GM12878 (cell line): ENCODE data around the gene IFNAR2. TPM values are rescaled to one million over a fixed set of nuclear protein-coding genes. Genes with fewer than 3 reads are reported as not detected.
A peak's percentile ranks its signal among the peaks of the same experiment; 100 is the strongest.

Experiments
- ATAC-seq: fragments of 200-7000 bp; cut with Tn5 transposase; 3 replicates; pipeline ENCODE4 v1.9.1; 2020; ENCODE audit warnings: mild to moderate bottlenecking, moderate library complexity
- BruUV-seq: library from RNA; stranded (reverse); fragments of 400-500 nt; replicated peaks from 2 replicates; lab custom pipeline; 2021; lab: Mats Ljungman, UMichigan
- CTCF ChIA-PET: fragments of 300-600 bp; sonication (Branson Sonifier 250); formaldehyde crosslinking; extraction: SDS; loops from one replicate; lab custom pipeline; 2021; ENCODE audit warnings: inconsistent platforms; lab: Yijun Ruan, JAX
- POLR2A ChIA-PET: fragments of 350-600 bp; formaldehyde crosslinking; extraction: SDS; loops from one replicate; lab custom pipeline; 2021; ENCODE audit warnings: inconsistent platforms; lab: Charles Lee
- RAD21 ChIA-PET: fragments of 300-600 bp; sonication (Branson Sonifier 250); formaldehyde crosslinking; loops from one replicate; lab custom pipeline; 2023; ENCODE audit warnings: antibody characterized with exemption; ENCODE audit not compliant: unreplicated experiment; lab: Charles Lee
- SMC1A ChIA-PET: fragments of 300-600 bp; sonication (Branson Sonifier 250); formaldehyde crosslinking; loops from one replicate; lab custom pipeline; 2023; ENCODE audit not compliant: unreplicated experiment, uncharacterized antibody; lab: Charles Lee
- DNase-seq: peaks from one replicate; pipeline ENCODE4 v3.0.0-alpha.2; 2011; ENCODE audit warnings: low read depth, low spot score
- FAIRE-seq: peaks from 3 replicates; lab custom pipeline; 2011; peaks lifted over from hg19 to GRCh38; lab: Jason Lieb, UNC
- H2AFZ ChIP-seq: 2 replicates; pipeline ENCODE4 v1.6.0; 2011; ENCODE audit warnings: low read depth, low read length, control low read depth; ENCODE audit not compliant: control insufficient read depth
- H3K27ac ChIP-seq: 2 replicates; pipeline ENCODE4 v1.5.1; 2011; ENCODE audit warnings: control low read depth; ENCODE audit not compliant: control insufficient read depth, insufficient read depth
- H3K27me3 ChIP-seq, 2 experiments: replicated peaks in 1 of 2; 2 replicates each; pipeline versions ENCODE4 v1.6.0 to v1.6.1; 2011; ENCODE audit warnings: low read length in 1 of 2; ENCODE audit not compliant: control insufficient read depth in 2 of 2, insufficient read depth in 2 of 2
- H3K36me3 ChIP-seq, 2 experiments: 2 replicates each; pipeline ENCODE4 v1.5.1; 2011; ENCODE audit warnings: low read length in 1 of 2; ENCODE audit not compliant: control insufficient read depth in 2 of 2, insufficient read depth in 2 of 2
- H3K4me1 ChIP-seq: 2 replicates; pipeline ENCODE4 v1.6.1; 2011; ENCODE audit warnings: mild to moderate bottlenecking, low read length, moderate library complexity, mixed read lengths; ENCODE audit not compliant: control insufficient read depth, insufficient read depth
- H3K4me2 ChIP-seq: 2 replicates; pipeline ENCODE4 v1.6.0; 2011; ENCODE audit warnings: control low read depth; ENCODE audit not compliant: control insufficient read depth, insufficient read depth
- H3K4me3 ChIP-seq: fragments of 200-600 bp; sonication (generic); 2 replicates; pipeline ENCODE4 v1.5.1; 2016
- H3K79me2 ChIP-seq: 2 replicates; pipeline ENCODE4 v1.6.0; 2011; ENCODE audit warnings: low read length; ENCODE audit not compliant: control insufficient read depth, insufficient read depth
- H3K9ac ChIP-seq: 2 replicates; pipeline ENCODE4 v1.8.0; 2011; ENCODE audit warnings: low read length, control low read depth, mixed read lengths; ENCODE audit not compliant: control insufficient read depth, insufficient read depth
- H3K9me3 ChIP-seq: replicated peaks from 3 replicates; pipeline ENCODE4 v1.5.1; 2011; ENCODE audit warnings: mild to moderate bottlenecking, low read length; ENCODE audit not compliant: control insufficient read depth, insufficient read depth
- H4K20me1 ChIP-seq: 2 replicates; pipeline ENCODE4 v1.6.0; 2011; ENCODE audit not compliant: control insufficient read depth, insufficient read depth
- CHD1 ChIP-seq: IDR thresholded peaks from 2 replicates; pipeline ENCODE4 v1.6.1; 2012; ENCODE audit warnings: low read depth, low read length, improper control_type of control experiment
- CREB1 ChIP-seq: IDR thresholded peaks from 2 replicates; pipeline ENCODE4 v1.6.1; 2012; ENCODE audit warnings: low read depth, mild to moderate bottlenecking, inconsistent platforms
- IKZF2 ChIP-seq, 2 experiments: fragments of 450-650 bp; IDR thresholded peaks; 2 replicates each; pipeline ENCODE4 v1.6.1; 2017; ENCODE audit warnings: mild to moderate bottlenecking in 2 of 2, moderate library complexity in 2 of 2
- POLR2A ChIP-seq: IDR thresholded peaks from 2 replicates; pipeline ENCODE4 v1.6.1; 2011; ENCODE audit warnings: low read depth, mild to moderate bottlenecking, low read length
- ZNF384 ChIP-seq: IDR thresholded peaks from 2 replicates; pipeline ENCODE4 v1.6.1; 2012; ENCODE audit warnings: low read depth, mild to moderate bottlenecking, low read length, improper control_type of control experiment, borderline replicate concordance
- WGBS: methylation state at CpG from one replicate; pipeline ENCODE4 v1.1.6; 2016; ENCODE audit warnings: low lambda C conversion rate; ENCODE audit not compliant: insufficient replicate concordance, insufficient coverage; ENCODE audit errors: missing lambda C conversion rate; 5-methylcytosine and 5-hydroxymethylcytosine counted together
- in situ Hi-C: fragments of 300-500 bp; cut with MboI; formaldehyde crosslinking; loops from 9 replicates; pipeline ENCODE4 v1.14.3; 2018; ENCODE audit warnings: mixed read lengths
- intact Hi-C: fragments of 100-400 bp; cut with micrococcal nuclease; formaldehyde crosslinking; loops from one replicate; pipeline ENCODE4 v1.14.2; 2022; ENCODE audit not compliant: unreplicated experiment
- polyA plus RNA-seq, 11 experiments: library from polyadenylated mRNA; depleted of rRNA in 4 of 11; unstranded in 6 of 11; stranded (reverse) in 5 of 11; fragments of >200 nt; fragmentation: Nextera tagmentation in 4 of 11; fragmentation: Illumina TruSeq in 1 of 11; extraction: Ambion mirVana in 4 of 11; extraction: Trizol in 1 of 11; gene quantifications; 1 replicate in 1 of 11; 2 replicates in 10 of 11; pipeline versions ENCODE4 v1.2.1 to v1.2.3, GENCODE V29; 2011 to 2016; ENCODE audit warnings: inconsistent platforms in 2 of 11, missing spikeins in 2 of 11, low read depth in 1 of 11
- total RNA-seq, 4 experiments: library from RNA; depleted of rRNA in 3 of 4; stranded (reverse); fragments of >200 nt in 3 of 4; fragmentation: Illumina TruSeq in 1 of 4; extraction: Trizol in 1 of 4; gene quantifications; 2 replicates each; pipeline versions ENCODE4 v1.2.1 to v1.2.3, GENCODE V29; 2013 to 2021
- TF ChIP-seq, protein P1 (sequence below): fragments of 450-650 bp; formaldehyde crosslinking; IDR thresholded peaks from 2 replicates; pipeline ENCODE4 v1.4.0; 2020; ENCODE audit warnings: mild to moderate bottlenecking, moderate library complexity

IFNAR2 gene
- total and polyA plus RNA-seq, 10 of the 15 experiments (the other 5 are each of a cell fraction or from before 2014, with no cell fraction given), result 8.5 to 99.7 (median 58.1) TPM

DNA sequence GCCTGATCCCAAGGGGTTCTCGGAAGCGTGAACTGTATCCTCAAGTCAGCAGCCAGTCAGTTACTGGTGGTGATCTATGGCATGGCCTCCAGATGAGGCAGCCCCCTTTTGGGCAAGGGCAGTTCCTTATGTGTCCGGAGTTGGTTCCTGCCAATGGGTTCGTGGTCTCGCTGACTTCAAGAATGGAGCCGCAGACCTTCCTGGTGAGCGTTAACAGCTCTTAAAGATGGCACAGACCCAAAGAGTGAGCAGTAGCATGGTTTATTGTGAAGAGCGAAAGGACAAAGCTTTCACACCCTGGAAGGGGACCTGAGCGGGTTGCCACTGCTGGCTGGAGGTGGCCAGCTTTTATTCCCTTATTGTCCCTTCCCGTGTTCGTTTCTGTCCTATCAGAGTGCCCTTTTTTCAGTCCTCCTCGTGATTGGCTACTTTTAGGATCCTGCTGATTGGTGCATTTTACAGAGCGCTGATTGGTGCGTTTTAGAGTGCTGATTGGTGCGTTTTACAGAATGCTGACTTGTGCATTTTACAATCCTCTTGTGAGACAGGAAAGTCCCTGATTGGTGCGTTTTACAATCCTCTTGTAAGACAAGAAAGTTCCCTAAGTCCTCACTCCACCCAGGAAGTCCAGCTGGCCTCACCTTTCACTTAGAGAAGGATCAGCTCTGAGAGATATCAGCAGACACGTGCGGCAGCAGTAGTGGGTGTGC lies 27.5 kb downstream of the IFNAR2 start:
- 92% methylated on average over 18 of the region's 18 CpGs for WGBS
- Histone ChIP-seq H3K27ac (no peak overlapping the region), H3K9me3 (no peaks in the 10 kb centered on the region; the same call in 2 of the 3 replicates), H3K4me2 (no peak overlapping the region), H3K36me3 (peaks cover 23 to 47% of the 10 kb centered on the region in 2 experiments), H4K20me1 (no peaks in the 10 kb centered on the region), H3K79me2 (no peaks in the 10 kb centered on the region; the same call in 1 of the 2 replicates), H2AFZ (no peak overlapping the region), H3K4me3 (no peak overlapping the region)
- in situ Hi-C loops, result loop anchor here (25.0 kb wide), 1 partner anchor 1605 kb away; no protein-coding TSS in a partner anchor
- ChIA-PET SMC1A (interaction anchor here (0.6 to 2.5 kb wide), 5 partner anchors 8 to 187 kb away, joined by 3 to 7 read pairs (median 4); no protein-coding TSS in a partner anchor), CTCF (interaction anchor here (0.6 to 1.0 kb wide), 2 partner anchors 8 to 33 kb away, joined by 3 read pairs; no protein-coding TSS in a partner anchor), POLR2A (no interaction called here), RAD21 (interaction anchor here (1.0 kb wide), 1 partner anchor 39 kb away, joined by 3 read pairs; no protein-coding TSS in a partner anchor)
- no TSS peak for BruUV-seq
- no peak for DNase-seq
- TF ChIP-seq POLR2A (peak; percentile 19; the same call in 1 of the 2 replicates), CHD1 (no peak), ZNF384 (no peak), IKZF2 (IDR thresholded peaks at IDR 0.05) (no peak), CREB1 (no peak)
- TF ChIP-seq, protein P1, sequence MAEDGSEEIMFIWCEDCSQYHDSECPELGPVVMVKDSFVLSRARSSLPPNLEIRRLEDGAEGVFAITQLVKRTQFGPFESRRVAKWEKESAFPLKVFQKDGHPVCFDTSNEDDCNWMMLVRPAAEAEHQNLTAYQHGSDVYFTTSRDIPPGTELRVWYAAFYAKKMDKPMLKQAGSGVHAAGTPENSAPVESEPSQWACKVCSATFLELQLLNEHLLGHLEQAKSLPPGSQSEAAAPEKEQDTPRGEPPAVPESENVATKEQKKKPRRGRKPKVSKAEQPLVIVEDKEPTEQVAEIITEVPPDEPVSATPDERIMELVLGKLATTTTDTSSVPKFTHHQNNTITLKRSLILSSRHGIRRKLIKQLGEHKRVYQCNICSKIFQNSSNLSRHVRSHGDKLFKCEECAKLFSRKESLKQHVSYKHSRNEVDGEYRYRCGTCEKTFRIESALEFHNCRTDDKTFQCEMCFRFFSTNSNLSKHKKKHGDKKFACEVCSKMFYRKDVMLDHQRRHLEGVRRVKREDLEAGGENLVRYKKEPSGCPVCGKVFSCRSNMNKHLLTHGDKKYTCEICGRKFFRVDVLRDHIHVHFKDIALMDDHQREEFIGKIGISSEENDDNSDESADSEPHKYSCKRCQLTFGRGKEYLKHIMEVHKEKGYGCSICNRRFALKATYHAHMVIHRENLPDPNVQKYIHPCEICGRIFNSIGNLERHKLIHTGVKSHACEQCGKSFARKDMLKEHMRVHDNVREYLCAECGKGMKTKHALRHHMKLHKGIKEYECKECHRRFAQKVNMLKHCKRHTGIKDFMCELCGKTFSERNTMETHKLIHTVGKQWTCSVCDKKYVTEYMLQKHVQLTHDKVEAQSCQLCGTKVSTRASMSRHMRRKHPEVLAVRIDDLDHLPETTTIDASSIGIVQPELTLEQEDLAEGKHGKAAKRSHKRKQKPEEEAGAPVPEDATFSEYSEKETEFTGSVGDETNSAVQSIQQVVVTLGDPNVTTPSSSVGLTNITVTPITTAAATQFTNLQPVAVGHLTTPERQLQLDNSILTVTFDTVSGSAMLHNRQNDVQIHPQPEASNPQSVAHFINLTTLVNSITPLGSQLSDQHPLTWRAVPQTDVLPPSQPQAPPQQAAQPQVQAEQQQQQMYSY (CRISPR knock-in tag), result no peak
- TF ChIP-seq, all 136 proteins: peak for 1
- FAIRE-seq (no peak), ATAC-seq (no peak)
- intact Hi-C loops, result no loop called here
- Histone ChIP-seq H3K27me3 (no peaks in the 10 kb centered on the region), H3K9ac (no peak overlapping the region), H3K4me1 (peaks cover 5% of the 10 kb centered on the region; the same call in 1 of the 2 replicates)
